NCI-H748 (cell line): ENCODE measurements around the gene TMEM97.

Experiments
- DNase-seq: peaks from one replicate; lab custom pipeline; 2025; ENCODE audit not compliant: unreplicated experiment; lab: John Stamatoyannopoulos, UW

Gene TMEM97

DNA sequence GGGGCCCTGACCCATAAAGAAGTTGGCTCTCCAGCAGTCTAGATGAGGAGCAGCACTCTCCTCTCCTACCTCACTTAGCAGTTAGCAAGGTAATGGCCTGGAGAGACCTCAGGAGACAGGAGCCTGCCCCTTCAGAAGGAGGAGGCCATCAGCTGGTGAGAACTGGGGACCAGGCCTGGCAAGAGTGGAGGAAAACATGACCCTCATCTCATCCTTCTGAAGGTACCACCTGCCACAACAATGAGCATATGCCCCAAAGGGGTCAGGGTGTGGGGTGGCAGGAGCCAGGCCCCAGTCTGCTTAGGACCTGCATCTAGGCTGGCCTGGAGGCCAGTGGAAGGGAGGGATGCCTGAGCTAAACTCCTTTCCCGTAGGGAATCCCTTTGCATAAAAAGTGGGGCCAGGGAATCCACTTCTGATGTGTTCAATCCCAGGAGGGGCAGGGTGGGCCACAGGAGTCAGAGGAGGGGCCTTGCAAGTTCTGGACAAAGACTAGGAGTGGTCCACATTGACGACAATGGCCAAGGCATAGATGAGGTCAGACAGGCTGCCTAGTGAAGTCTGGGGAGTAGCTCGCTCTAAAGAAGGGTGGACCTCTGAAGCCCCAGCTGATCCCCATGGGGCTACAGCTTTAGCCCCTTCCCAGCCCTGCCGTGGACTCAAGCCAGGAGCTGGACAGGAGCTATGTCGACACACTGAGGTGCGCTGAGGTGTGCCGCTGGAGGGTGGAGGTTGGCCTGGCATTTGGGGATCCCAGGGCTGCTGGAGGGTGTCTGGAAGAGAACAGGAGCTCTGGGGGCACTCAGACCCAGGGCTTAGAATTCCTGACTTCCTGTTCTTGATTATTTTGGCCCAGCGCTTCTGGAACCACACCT lies 45.0 kb downstream of the TMEM97 start:
- no peak for DNase-seq

DNA sequence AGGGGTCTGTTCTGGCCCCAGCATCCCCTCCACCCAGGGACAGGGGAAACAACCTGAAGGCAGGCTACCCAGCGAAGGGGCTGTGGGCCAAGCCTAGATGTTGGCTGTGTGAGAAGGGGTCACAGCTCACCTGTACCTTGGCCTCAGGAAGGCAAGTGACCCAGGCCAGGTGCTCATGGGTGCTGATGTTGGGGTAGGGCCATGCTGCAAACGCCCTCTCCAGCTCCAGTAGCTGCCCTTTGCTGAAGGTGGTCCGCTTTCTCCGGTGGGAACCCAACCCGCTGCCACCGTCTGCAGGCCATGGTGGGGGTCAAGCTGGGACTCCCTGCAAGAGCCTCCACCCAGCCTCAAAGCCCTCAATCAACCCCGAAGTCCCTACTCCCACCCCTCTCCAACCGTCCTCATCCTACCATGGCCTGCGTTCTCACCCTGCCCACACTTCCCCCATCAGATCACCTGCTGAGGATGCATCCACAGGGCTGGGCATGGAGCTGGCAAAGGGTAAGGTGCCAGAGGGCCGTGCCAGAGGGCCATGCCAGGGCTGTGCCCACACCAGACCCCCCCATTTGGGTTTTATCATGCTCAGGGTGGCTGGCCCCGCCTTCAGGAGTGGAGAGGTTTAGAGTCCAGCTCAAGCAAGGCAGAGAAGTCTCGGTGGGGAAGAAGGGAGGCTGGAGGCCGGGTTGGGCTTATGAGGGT lies 45.8 kb downstream of the TMEM97 start, which contains the start of gene SEBOX:
Gene SEBOX, minus strand, starts transcription at position 535 of the 699 bp plus-strand sequence. Its CDS starts 48 bp downstream, at position 487.
- DNase-seq = no peak

DNA sequence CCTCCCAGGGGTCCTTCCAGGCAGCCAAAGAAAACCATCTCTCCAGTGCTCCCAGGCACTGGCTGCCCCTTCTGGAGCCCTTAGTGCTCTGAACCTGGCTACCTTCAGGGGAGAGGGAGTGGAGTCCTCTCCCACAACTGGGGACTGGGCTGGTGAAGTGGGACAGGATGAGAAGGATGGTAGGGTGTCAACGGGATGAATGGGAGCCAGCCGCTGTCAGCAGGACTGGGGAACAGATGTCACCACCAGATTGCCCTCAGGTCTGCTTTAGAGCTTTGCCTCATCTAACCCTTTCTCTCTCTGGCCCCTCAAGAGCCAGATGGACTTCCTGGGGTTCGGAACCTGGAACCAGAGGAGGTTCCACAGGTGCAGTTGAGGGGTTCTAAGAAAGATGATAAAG lies 46.5 kb downstream of the TMEM97 start:
- no peak for DNase-seq

DNA sequence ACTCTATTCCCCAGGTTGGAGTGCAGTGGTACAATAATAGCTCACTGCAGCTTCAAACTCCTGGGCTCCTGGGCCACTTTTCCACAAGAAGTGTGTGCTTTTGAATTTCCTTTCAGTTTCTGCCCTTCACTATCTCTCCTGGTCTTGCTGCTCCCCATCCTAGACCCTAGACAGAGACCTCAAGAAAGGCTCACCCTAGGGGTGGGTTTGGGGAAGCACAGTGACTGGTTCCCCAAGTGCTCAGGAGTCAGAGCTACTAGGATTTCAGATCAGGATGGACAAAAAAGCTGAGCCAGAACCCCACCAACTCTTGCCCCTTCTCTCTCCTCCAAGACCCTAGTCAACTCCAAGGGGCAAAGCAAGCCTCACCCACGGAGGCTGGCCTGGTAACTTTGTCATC lies 47.6 kb downstream of the TMEM97 start:
- no peak for DNase-seq

DNA sequence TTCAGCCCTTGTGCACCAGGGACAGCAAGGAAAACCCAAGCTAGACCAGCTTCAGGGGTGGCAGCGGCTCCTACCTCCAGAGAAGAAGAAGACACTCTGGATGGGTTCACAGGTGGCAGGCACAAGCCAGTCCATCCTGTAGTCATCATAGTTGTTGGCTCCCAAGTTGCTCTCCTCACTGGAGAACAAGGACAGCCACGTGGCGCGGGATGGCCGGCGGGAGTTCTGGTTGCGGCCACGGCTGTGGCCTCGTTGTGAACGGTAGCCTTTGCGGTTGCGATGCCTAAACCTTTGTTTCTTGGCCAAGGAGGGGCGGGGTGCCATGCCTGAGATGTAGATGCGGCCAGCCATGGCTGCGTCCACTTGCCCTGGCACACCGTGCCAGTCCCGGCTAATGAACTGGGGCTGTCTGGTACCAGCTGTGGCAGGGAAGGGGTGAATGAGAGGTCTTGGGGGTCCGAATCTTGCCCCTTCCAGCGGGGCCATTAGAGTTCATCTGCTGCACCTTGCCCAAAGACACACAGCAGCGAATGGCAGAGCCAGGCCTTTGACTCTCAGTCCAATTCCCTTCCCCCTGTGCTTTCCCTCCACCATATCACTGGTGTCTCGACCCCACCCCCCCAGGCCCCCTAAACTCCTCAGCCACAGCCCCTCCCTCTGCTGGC lies 48.8 kb downstream of the TMEM97 start:
- no peak for DNase-seq

DNA sequence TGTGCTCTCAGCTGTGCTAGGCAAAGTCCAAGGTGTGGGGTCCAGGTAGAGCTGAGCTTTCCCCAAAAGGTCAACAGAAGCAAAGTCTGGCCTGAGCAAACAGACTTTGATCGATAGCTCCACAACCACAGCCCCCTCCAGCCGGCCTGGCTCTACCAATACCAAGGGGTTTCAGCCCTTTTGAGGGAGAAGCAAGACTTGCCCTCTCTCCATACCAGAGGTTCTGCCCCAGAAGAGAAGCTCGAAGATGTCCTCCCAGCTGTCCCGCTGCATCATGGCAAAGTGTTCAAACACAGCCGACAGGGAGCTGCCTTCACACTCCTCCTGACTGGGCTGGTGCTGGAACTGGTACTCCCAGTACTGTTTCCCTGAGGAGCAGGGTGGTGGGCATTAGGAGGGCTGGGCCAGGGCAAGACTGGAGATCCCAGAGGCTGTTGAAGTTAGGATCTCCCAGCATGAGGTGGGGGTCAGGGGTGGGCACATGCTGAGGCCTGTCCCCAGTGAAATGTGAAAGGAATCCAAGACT lies 49.4 kb downstream of the TMEM97 start:
- DNase-seq = no peak

DNA sequence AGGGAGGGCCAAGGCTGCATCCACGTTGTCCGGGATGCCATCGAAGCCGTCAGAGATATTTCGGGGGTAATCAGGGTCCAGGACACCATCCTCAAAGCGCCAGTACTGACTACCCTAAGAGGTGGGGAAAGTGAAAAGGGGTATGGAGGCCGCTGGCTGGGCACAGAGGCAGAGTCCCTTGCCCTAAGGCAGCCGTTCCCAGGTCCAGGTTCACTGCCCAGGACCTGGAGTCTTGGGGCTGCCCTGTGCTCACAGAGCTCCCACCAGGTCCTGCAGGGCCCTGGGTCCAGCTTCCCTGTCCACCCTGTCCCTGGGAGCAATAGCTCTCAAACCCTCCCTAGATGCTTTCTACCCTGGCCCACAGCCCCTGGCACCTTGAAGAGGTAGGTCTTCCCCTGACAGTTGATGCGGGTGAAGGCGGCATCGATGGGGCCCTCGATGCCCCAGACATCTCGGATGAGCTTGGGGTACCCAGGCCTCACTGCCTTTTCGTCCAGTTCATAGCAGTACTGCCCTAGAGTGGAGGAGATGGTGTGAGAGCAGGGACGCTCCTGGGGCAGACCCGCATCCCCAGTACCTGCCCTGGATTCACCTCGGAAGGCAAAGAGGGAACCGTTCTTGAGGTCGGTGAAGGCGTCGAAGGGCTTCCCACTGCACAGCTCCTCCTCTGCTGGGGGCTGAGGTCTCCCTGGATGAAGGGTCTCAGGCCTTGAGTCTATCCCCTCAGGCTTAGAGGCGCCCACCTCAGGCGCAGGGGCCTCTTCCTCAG lies 50.1 kb downstream of the TMEM97 start:
- DNase-seq = no peak

DNA sequence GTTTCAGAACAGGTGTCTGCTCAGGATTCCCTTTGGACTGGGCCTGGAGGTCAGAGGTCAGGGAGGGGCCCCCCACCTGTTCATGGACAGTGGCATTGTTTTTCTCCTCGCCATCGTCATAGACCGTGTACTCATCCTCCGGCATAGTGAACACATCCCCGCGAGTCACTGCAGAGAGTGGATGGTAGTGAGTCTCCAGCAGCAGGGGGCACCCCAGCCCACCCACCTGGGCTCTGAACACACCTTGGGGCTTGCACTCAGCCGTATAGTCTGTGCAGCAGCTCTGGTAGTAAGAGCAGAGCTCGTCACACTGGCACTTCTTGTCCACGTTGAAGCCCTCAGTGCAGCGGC lies 50.7 kb downstream of the TMEM97 start:
- no peak for DNase-seq

DNA sequence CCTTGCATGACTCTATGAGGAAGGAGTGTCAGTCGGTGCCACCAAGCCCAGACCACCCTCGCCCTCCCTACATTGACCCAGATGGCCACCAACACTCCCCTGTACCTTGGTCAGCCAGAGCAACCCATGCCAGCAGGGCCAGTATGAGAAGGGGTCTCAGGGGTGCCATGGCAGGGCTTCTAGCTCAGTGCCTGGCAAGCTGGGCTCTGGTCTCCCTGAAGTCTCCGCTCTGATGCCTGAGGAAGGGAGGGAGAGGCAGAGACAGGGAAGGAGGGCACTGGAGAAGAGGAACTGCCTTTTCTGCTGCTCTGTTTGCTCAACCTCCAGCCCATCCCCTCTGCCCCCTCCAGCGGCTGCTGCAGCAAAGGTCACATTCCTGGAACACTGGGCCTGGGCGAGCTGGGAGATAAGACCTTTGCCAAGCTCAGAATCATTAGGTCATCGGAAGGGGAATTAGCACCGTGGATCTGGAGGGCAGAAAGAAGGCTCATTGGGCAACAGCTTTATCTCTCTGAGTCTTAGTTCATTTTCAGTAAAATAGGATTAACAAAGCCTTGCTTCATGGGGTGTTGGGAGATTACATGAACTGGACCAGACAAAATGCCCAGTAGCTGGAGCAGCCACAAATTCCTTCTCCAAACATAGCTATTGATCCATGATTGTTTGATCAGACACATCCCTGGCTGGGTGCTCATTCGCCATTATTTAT lies 51.2 kb downstream of the TMEM97 start, which contains the start of gene VTN:
Gene VTN, minus strand, starts transcription at position 273 of the 709 bp plus-strand sequence. Its CDS starts 104 bp downstream, at position 169.
- peak; percentile 23 for DNase-seq

DNA sequence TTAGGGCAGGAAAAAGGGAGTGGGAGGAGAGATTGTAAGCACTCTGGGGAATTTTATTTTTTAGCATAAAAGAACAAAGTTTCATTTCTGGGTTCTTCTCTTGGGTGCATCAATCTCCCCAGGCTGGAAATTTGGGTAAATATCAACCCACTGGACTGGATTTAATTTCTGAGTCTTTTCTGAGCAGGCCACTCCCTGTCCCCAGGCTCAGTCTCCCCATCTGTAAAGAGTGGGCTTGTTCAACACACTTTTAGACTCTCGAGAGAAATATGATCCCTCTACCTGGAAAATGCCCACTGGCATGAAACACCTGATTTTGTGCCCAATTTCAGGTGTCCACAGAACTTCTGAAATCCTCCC lies 51.7 kb downstream of the TMEM97 start:
- peak; percentile 45 for DNase-seq

DNA sequence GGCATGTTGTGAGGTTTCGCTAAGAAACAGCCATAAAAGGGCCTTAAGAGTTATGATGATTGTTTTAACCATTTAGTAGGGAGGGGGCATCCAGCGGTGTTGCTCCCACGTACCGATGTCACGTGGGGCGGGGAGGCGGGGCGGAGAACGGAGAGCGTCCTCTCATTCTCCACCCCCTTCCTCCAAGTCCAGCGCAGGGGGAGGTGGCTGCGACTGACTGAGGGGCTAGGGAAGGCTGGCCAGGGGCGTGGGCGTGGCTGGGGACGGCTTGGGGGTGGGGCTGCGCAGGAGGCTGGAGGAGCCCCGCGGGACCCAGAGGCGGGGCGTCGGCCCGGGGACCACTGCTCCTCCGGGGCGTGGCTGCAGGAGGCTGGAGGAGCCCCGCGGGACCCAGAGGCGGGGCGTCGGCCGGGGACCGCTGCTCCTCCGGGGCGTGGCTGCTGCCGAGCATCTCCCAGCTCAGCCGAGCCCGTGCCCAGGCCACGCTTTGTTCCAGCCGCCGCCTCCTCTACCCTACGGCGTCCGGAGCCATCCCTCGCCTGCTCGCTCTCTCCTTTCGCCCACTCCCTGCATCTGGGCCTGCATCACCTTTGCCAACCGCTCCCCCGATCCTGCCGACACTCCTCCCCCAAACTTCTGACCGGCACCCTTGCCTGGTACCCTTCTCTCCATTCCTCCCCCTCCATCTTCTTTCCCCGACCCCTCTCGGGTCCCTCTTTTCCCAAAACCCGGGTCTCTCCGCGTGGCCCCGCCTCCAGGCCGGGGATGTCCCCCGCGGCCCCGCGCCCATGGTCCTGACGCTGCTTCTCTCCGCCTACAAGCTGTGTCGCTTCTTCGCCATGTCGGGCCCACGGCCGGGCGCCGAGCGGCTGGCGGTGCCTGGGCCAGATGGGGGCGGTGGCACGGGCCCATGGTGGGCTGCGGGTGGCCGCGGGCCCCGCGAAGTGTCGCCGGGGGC lies 52.5 kb downstream of the TMEM97 start, which contains the start of gene SARM1:
Gene SARM1, plus strand, starts transcription at position 450 of the 958 bp plus-strand sequence. Its CDS starts 339 bp downstream, at position 789.
- peak; percentile 99 for DNase-seq

DNA sequence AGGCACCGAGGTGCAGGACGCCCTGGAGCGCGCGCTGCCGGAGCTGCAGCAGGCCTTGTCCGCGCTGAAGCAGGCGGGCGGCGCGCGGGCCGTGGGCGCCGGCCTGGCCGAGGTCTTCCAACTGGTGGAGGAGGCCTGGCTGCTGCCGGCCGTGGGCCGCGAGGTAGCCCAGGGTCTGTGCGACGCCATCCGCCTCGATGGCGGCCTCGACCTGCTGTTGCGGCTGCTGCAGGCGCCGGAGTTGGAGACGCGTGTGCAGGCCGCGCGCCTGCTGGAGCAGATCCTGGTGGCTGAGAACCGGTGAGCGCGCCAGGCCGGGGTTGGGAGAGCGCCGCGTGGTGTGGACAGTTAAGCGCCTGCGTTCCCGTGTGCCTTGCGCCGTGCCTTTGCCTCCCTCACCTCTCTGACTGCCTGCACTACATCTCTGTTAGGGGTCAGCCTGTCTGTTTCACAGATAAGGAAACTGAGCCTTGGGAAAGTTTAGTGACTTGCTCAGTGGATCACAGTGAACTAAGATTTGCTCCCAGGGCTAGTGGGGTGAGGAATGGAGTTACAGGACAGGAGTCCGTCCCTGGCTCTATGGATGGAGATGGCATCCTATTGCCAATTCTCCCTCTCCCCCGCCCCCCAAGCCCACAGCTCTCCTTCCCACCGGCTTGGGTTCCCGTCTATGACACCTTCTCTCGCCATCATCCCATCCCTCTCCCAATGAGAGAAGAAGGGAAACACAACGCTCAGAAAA lies 53.4 kb downstream of the TMEM97 start:
- DNase-seq = peak; percentile 72

DNA sequence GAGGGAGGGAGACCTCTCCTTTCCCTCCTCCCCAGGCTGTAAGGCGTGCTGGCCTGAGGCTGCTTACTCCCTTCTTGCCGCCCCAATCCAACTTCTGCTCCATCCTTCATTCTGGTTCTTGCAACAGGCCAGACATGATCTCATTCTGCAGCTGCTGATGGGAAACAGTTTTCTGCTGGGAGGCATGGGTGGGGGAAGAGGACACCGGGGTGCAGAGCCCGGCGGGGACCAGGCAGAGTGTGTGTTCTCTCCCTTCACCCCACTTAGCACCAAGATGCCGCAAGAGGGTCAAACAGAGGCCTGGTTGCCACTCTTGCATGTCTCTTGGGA lies 53.9 kb downstream of the TMEM97 start:
- no peak for DNase-seq
